T-helper 2 cell treated with Interferon-gamma antibody and Interleukin-4, amounts not matched to agents 100 ng/mL and 5 ng/mL, for 36 hours (primary cell): ENCODE results near the gene MAP4. TPM values are rescaled to one million over a fixed set of nuclear protein-coding genes. Genes with fewer than 3 reads are reported as not detected.

Source experiments
- intact Hi-C: fragments of 100-400 bp; cut with micrococcal nuclease; formaldehyde crosslinking; loops from one replicate; pipeline ENCODE4 v1.15.1; 2023
- total RNA-seq: library from RNA; stranded (reverse); gene quantifications from 2 replicates; pipeline ENCODE4 v1.2.3, GENCODE V29; 2022

The MAP4 gene
- total RNA-seq, 1 donor from 2014 or later: 107 TPM

GRCh38 chr3:47964740-47965139 is 51.5 kb downstream of the MAP4 start:
- intact Hi-C loops: no loop called here

- intact Hi-C loops: no loop called here
Measured at GRCh38 chr3:47961815-47962606, 54.2 kb downstream of the MAP4 start.

GRCh38 chr3:47961036-47961435 is 55.2 kb downstream of the MAP4 start:
- intact Hi-C loops: no loop called here

GRCh38 chr3:47956521-47956920 is 59.7 kb downstream of the MAP4 start:
- intact Hi-C loops: no loop called here

GRCh38 chr3:47954567-47954966 is 61.6 kb downstream of the MAP4 start:
- intact Hi-C loops: no loop called here

- intact Hi-C loops: no loop called here
Measured at GRCh38 chr3:47950453-47951169, 65.6 kb downstream of the MAP4 start.

- intact Hi-C loops: no loop called here
Measured at GRCh38 chr3:47949979-47950378, 66.2 kb downstream of the MAP4 start.

GRCh38 chr3:47940232-47940631 is 76.0 kb downstream of the MAP4 start:
- intact Hi-C loops: no loop called here

GRCh38 chr3:47932421-47932820 is 83.8 kb downstream of the MAP4 start:
- intact Hi-C loops: no loop called here

GRCh38 chr3:47930979-47931378 is 85.2 kb downstream of the MAP4 start:
- intact Hi-C loops: no loop called here

- intact Hi-C loops: no loop called here
Measured at GRCh38 chr3:47916696-47917095, 99.5 kb downstream of the MAP4 start.

GRCh38 chr3:47916201-47916600 is 100.0 kb downstream of the MAP4 start:
- intact Hi-C loops: no loop called here

- intact Hi-C loops: no loop called here
Measured at GRCh38 chr3:47912006-47912504, 104.2 kb downstream of the MAP4 start.

- intact Hi-C loops: no loop called here
Measured at GRCh38 chr3:47910777-47911440, 105.3 kb downstream of the MAP4 start.

GRCh38 chr3:47910233-47910632 is 106.0 kb downstream of the MAP4 start:
- intact Hi-C loops: no loop called here

GRCh38 chr3:47909607-47910006 is 106.6 kb downstream of the MAP4 start:
- intact Hi-C loops: no loop called here

- intact Hi-C loops: no loop called here
Measured at GRCh38 chr3:47908744-47909143, 107.5 kb downstream of the MAP4 start.

GRCh38 chr3:47907784-47908183 is 108.4 kb downstream of the MAP4 start:
- intact Hi-C loops: no loop called here

GRCh38 chr3:47902746-47903145 is 113.5 kb downstream of the MAP4 start:
- intact Hi-C loops: no loop called here

GRCh38 chr3:47901280-47901833 is 114.9 kb downstream of the MAP4 start:
- intact Hi-C loops: no loop called here

- intact Hi-C loops: no loop called here
Measured at GRCh38 chr3:47899495-47900108, 116.6 kb downstream of the MAP4 start.
